Stomach smooth muscle (tissue), 2 donors: ENCODE data around the gene AMFR.

Source experiments
- H3K27ac ChIP-seq: one replicate; pipeline ENCODE4 v1.7.0; 2013; ENCODE audit warnings: mild to moderate bottlenecking, low read length, inconsistent platforms
- H3K27me3 ChIP-seq, 2 donors: one replicate each; pipeline ENCODE4 v1.7.0; 2013; ENCODE audit warnings: low read length in 2 of 2; ENCODE audit not compliant: insufficient read depth in 2 of 2, control insufficient read depth in 1 of 2
- H3K36me3 ChIP-seq, 2 donors: one replicate each; pipeline ENCODE4 v1.7.0; 2013; ENCODE audit warnings: low read length in 2 of 2; ENCODE audit not compliant: control insufficient read depth in 2 of 2, insufficient read depth in 2 of 2
- H3K4me1 ChIP-seq: one replicate; pipeline ENCODE4 v1.7.0; 2013; ENCODE audit warnings: low read length; ENCODE audit not compliant: control insufficient read depth, insufficient read depth
- H3K4me3 ChIP-seq, 2 donors: one replicate each; pipeline ENCODE4 v1.7.0; 2013; ENCODE audit warnings: low read length in 2 of 2
- H3K9ac ChIP-seq, 2 donors: one replicate each; pipeline ENCODE4 v1.7.0; 2013; ENCODE audit warnings: low read length in 2 of 2, mild to moderate bottlenecking in 1 of 2
- H3K9me3 ChIP-seq, 2 donors: one replicate each; pipeline ENCODE4 v1.7.0; 2013; ENCODE audit warnings: low read length in 2 of 2; ENCODE audit not compliant: control insufficient read depth in 2 of 2
- donor health status: healthy.
- donor health status: Pancreatic carcinoma.

The AMFR gene

GRCh38 chr16:56347166-56347565 is 78.2 kb downstream of the AMFR start:
- Histone ChIP-seq H3K9me3 (no peaks in the 10 kb centered on the region), H3K36me3 (peaks cover 0 to 34% of the 10 kb centered on the region in 2 donors), H3K4me3 (no peak overlapping the region), H3K27me3 (no peaks in the 10 kb centered on the region), H3K4me1 (no peaks in the 10 kb centered on the region), H3K9ac (no peak overlapping the region), H3K27ac (no peak overlapping the region)

GRCh38 chr16:56346131-56346890 is 79.0 kb downstream of the AMFR start:
- Histone ChIP-seq H3K27ac (no peak overlapping the region), H3K9me3 (no peaks in the 10 kb centered on the region), H3K36me3 (peaks cover 0 to 35% of the 10 kb centered on the region in 2 donors), H3K27me3 (no peaks in the 10 kb centered on the region), H3K9ac (no peak overlapping the region), H3K4me1 (no peaks in the 10 kb centered on the region), H3K4me3 (no peak overlapping the region)

- no peak overlapping the region for H3K9ac ChIP-seq
- no peak overlapping the region for H3K27ac ChIP-seq
- H3K27me3 ChIP-seq, result no peaks in the 10 kb centered on the region
- no peak overlapping the region for H3K4me3 ChIP-seq
- peaks cover under 1 to 35% of the 10 kb centered on the region in 2 donors for H3K36me3 ChIP-seq
- no peaks in the 10 kb centered on the region for H3K9me3 ChIP-seq
- H3K4me1 ChIP-seq, result no peaks in the 10 kb centered on the region
Measured at GRCh38 chr16:56345406-56346050, 79.8 kb downstream of the AMFR start.

GRCh38 chr16:56344518-56345405 is 80.6 kb downstream of the AMFR start:
- no peak overlapping the region for H3K4me3 ChIP-seq
- no peaks in the 10 kb centered on the region for H3K27me3 ChIP-seq
- peaks cover 7 to 37% of the 10 kb centered on the region in 2 donors for H3K36me3 ChIP-seq
- H3K4me1 ChIP-seq, result no peaks in the 10 kb centered on the region
- H3K9me3 ChIP-seq, result no peaks in the 10 kb centered on the region
- H3K9ac ChIP-seq, result no peak overlapping the region
- no peak overlapping the region for H3K27ac ChIP-seq

- Histone ChIP-seq H3K27ac (no peak overlapping the region), H3K36me3 (peaks cover 7 to 35% of the 10 kb centered on the region in 2 donors), H3K9me3 (no peaks in the 10 kb centered on the region), H3K9ac (no peak overlapping the region), H3K4me1 (no peaks in the 10 kb centered on the region), H3K4me3 (no peak overlapping the region), H3K27me3 (no peaks in the 10 kb centered on the region)
Measured at GRCh38 chr16:56343661-56344517, 81.5 kb downstream of the AMFR start.

- Histone ChIP-seq H3K27ac (no peak overlapping the region), H3K27me3 (no peaks in the 10 kb centered on the region), H3K9ac (no peak overlapping the region), H3K36me3 (peaks cover 7 to 43% of the 10 kb centered on the region in 2 donors), H3K9me3 (no peaks in the 10 kb centered on the region), H3K4me1 (no peaks in the 10 kb centered on the region), H3K4me3 (no peak overlapping the region)
Measured at GRCh38 chr16:56341656-56342399, 83.5 kb downstream of the AMFR start.

- Histone ChIP-seq H3K9me3 (no peaks in the 10 kb centered on the region), H3K36me3 (peaks cover 14 to 45% of the 10 kb centered on the region in 2 donors), H3K27me3 (no peaks in the 10 kb centered on the region), H3K9ac (no peak overlapping the region), H3K27ac (no peak overlapping the region), H3K4me3 (no peak overlapping the region), H3K4me1 (no peaks in the 10 kb centered on the region)
Measured at GRCh38 chr16:56340864-56341365, 84.4 kb downstream of the AMFR start.

- Histone ChIP-seq H3K36me3 (peaks cover 14 to 45% of the 10 kb centered on the region in 2 donors), H3K27me3 (no peaks in the 10 kb centered on the region), H3K27ac (no peak overlapping the region), H3K4me1 (no peaks in the 10 kb centered on the region), H3K9me3 (no peaks in the 10 kb centered on the region), H3K9ac (no peak overlapping the region), H3K4me3 (no peak overlapping the region)
Measured at GRCh38 chr16:56340416-56340815, 84.9 kb downstream of the AMFR start.

GRCh38 chr16:56339431-56340195 is 85.7 kb downstream of the AMFR start:
- Histone ChIP-seq H3K4me3 (no peak overlapping the region), H3K27ac (no peak overlapping the region), H3K27me3 (no peaks in the 10 kb centered on the region), H3K4me1 (no peaks in the 10 kb centered on the region), H3K9me3 (no peaks in the 10 kb centered on the region), H3K36me3 (peaks cover 19 to 45% of the 10 kb centered on the region in 2 donors), H3K9ac (no peak overlapping the region)
